Measurements from ENCODE around the gene ZCCHC2. TPM values are rescaled to one million over a fixed set of nuclear protein-coding genes. Genes with fewer than 3 reads are reported as not detected.

The ZCCHC2 gene
- total and polyA plus RNA-seq, 9 of the 15 experiments (the other 6 are each of a cell fraction or from before 2014, with no cell fraction given): 1.0 to 9.2 (median 6.0) TPM

DNA sequence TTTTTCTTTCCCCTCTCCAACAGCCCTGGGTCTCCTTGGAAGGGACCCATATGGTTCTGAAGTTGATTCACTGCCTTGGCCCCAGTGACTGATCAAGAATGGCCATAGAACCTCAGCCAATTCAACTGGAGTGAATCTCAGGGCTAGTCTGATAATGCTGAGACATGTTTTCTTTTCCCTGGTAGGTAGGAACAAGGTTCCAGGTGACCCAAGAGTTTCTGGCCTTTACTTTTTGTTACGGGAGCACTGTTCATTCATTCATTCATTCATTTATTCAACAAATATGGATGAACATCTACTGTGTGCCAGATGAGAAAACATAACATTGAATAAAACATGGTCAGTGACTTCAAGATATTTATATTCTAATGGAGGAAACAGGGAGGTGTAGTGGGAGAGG, 3.1 kb upstream of the ZCCHC2 start:
- H3K36me3 ChIP-seq (ENCODE audit: control insufficient read depth, insufficient read depth, low read length): no peaks in the 10 kb centered on the region
- 90% methylated on average over 1 of the region's 1 CpG for WGBS (ENCODE audit: insufficient coverage, low coverage, missing lambda C conversion rate)
- FAIRE-seq (no peak), ATAC-seq (no peak), DNase-seq (ENCODE audit: extremely low read depth in 1 of 4, low spot score in 3 of 4) (no peak)
- H3K9me3 ChIP-seq (replicated peaks; ENCODE audit: control insufficient read depth, insufficient read depth, low read depth, low read length): no peaks in the 10 kb centered on the region
- peaks cover 10 to 22% of the 10 kb centered on the region in 2 experiments; a peak in 4 of 5 replicates for H3K4me1 ChIP-seq (replicated peaks in 1 of 2; ENCODE audit: control insufficient read depth in 2 of 2, insufficient read depth in 2 of 2, low read length in 2 of 2)
- peaks cover 15% of the 10 kb centered on the region for H3K79me2 ChIP-seq (ENCODE audit: control insufficient read depth, insufficient read depth, low read length)
- no peak overlapping the region for H3K27ac ChIP-seq (ENCODE audit: extremely low read depth, low read depth, low read length)
- no peak overlapping the region for H2AFZ ChIP-seq (ENCODE audit: low read depth, low read length)
- H4K20me1 ChIP-seq (replicated peaks; ENCODE audit: control insufficient read depth, insufficient read depth, low read length): no peaks in the 10 kb centered on the region
- ChIA-PET POLR2A (no interaction called here), CTCF (ENCODE audit: low intra/inter-chr PET ratio) (no interaction called here)
- no TSS peak for BruUV-seq (replicated peaks)
- H3K27me3 ChIP-seq (ENCODE audit: control insufficient read depth in 2 of 2, insufficient read depth in 2 of 2, low read length in 2 of 2): no peaks in the 10 kb centered on the region
- intact Hi-C loops (cut with micrococcal nuclease) (no loop called here), in situ Hi-C loops (cut with MboI) (no loop called here)
- H3K9ac ChIP-seq (ENCODE audit: insufficient read depth in 1 of 2, low read depth in 2 of 2, low read length in 2 of 2): no peak overlapping the region
- H3K4me2 ChIP-seq (ENCODE audit: insufficient read depth, low read length): no peak overlapping the region
- TF ChIP-seq KAT7 (CRISPR knock-in tag; IDR thresholded peaks at IDR 0.05; ENCODE audit: borderline replicate concordance): no peak
- TF ChIP-seq ZNF24 (IDR thresholded peaks at IDR 0.05): peak; percentile 54; the same call in 1 of the 2 replicates
- H3K9me1 ChIP-seq (ENCODE audit: control insufficient read depth, insufficient read depth, low read length): no peaks in the 10 kb centered on the region
- H3K4me3 ChIP-seq: no peak overlapping the region

DNA sequence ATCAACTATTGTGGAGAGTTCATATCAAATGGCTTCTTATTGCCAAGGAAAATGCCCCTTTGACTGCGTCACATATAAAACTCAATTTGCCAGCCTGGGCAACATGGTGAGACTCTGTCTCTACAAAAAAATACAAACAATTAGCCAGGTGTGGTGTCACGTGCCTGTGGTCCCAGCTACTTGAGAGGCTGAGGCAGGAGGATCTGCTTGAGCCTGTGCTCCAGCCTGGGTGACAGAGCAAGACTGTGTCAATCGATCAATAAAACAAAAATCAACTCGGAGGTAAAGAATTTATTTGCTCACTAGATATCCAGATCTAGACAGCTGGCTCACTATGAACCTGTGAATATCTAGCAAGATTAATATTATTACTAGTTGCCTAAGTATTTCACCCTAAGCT, 1.7 kb upstream of the ZCCHC2 start:
- H3K4me1 ChIP-seq (replicated peaks in 1 of 2; ENCODE audit: control insufficient read depth in 2 of 2, insufficient read depth in 2 of 2, low read length in 2 of 2): peaks cover 19 to 27% of the 10 kb centered on the region in 2 experiments; a peak in 4 of 5 replicates
- H3K9ac ChIP-seq (ENCODE audit: insufficient read depth in 1 of 2, low read depth in 2 of 2, low read length in 2 of 2): no peak overlapping the region; a peak in 1 of 4 replicates
- H4K20me1 ChIP-seq (replicated peaks; ENCODE audit: control insufficient read depth, insufficient read depth, low read length): no peaks in the 10 kb centered on the region
- no peak overlapping the region for H2AFZ ChIP-seq (ENCODE audit: low read depth, low read length)
- FAIRE-seq (no peak), DNase-seq (ENCODE audit: extremely low read depth in 1 of 4, low spot score in 3 of 4) (no peak), ATAC-seq (no peak)
- POLR2A ChIA-PET: no interaction called here
- BruUV-seq (replicated peaks): TSS peak; percentile 63
- peaks cover 29% of the 10 kb centered on the region for H3K79me2 ChIP-seq (ENCODE audit: control insufficient read depth, insufficient read depth, low read length)
- CTCF ChIA-PET (ENCODE audit: low intra/inter-chr PET ratio): no interaction called here
- in situ Hi-C loops (cut with MboI): no loop called here
- H3K9me1 ChIP-seq (ENCODE audit: control insufficient read depth, insufficient read depth, low read length): no peaks in the 10 kb centered on the region
- no peaks in the 10 kb centered on the region for H3K9me3 ChIP-seq (replicated peaks; ENCODE audit: control insufficient read depth, insufficient read depth, low read depth, low read length)
- H3K4me3 ChIP-seq: no peak overlapping the region
- no peak overlapping the region for H3K27ac ChIP-seq (ENCODE audit: extremely low read depth, low read depth, low read length)
- H3K27me3 ChIP-seq (ENCODE audit: control insufficient read depth in 2 of 2, insufficient read depth in 2 of 2, low read length in 2 of 2): no peaks in the 10 kb centered on the region
- intact Hi-C loops (cut with micrococcal nuclease): no loop called here
- H3K36me3 ChIP-seq (ENCODE audit: control insufficient read depth, insufficient read depth, low read length): no peaks in the 10 kb centered on the region
- no peak overlapping the region for H3K4me2 ChIP-seq (ENCODE audit: insufficient read depth, low read length)
- 57% methylated on average over 4 of the region's 4 CpGs for WGBS (ENCODE audit: insufficient coverage, low coverage, missing lambda C conversion rate)
- TF ChIP-seq THRAP3 (IDR thresholded peaks at IDR 0.05; ENCODE audit: borderline replicate concordance) (no peak), SAFB (IDR thresholded peaks at IDR 0.05; ENCODE audit: borderline replicate concordance, low read depth, low read length) (no peak), FOXA1 (IDR thresholded peaks at IDR 0.05; ENCODE audit: borderline replicate concordance) (no peak), ZNF239 (CRISPR knock-in tag; IDR thresholded peaks at IDR 0.05) (no peak), IFI16 (CRISPR knock-in tag; IDR thresholded peaks at IDR 0.05) (no peak), MLLT1 (IDR thresholded peaks at IDR 0.05) (no peak), POLR2AphosphoS2 (IDR thresholded peaks at IDR 0.05; ENCODE audit: low read length) (no peak)

All from K562 (cell line).